Measurements from ENCODE around the gene RTF1.

DNA sequence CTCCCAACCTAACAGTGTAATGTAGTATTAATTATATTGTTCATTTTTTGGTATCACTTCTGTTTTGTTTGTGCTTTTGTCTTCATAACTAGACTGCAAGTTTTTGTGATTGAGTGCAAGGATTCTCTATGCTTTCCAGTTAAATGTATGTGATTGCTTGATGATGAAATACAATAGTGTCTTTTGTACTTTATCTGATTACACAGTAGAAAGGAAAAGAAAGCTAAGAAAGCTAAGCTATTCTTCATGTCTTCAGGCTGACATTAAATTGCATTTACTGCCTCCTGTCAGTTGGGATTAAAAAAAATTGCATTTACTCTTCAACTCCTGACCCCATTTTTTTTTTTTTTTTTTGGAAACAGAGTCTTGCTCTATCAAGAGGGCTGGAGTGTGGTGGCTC lies 28.5 kb downstream of the RTF1 start:
- TF ChIP-seq, protein P1, sequence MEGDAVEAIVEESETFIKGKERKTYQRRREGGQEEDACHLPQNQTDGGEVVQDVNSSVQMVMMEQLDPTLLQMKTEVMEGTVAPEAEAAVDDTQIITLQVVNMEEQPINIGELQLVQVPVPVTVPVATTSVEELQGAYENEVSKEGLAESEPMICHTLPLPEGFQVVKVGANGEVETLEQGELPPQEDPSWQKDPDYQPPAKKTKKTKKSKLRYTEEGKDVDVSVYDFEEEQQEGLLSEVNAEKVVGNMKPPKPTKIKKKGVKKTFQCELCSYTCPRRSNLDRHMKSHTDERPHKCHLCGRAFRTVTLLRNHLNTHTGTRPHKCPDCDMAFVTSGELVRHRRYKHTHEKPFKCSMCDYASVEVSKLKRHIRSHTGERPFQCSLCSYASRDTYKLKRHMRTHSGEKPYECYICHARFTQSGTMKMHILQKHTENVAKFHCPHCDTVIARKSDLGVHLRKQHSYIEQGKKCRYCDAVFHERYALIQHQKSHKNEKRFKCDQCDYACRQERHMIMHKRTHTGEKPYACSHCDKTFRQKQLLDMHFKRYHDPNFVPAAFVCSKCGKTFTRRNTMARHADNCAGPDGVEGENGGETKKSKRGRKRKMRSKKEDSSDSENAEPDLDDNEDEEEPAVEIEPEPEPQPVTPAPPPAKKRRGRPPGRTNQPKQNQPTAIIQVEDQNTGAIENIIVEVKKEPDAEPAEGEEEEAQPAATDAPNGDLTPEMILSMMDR (IDR thresholded peaks at IDR 0.05) = no peak
- TF ChIP-seq CHD4 (IDR thresholded peaks at IDR 0.05; ENCODE audit: borderline replicate concordance) (no peak), TP53 (CRISPR knock-in tag; IDR thresholded peaks at IDR 0.05) (no peak), RAD21 (conservative IDR thresholded peaks at IDR 0.05 in 1 of 2, IDR thresholded peaks at IDR 0.05 in 1 of 2) (no peak), RNF2 (IDR thresholded peaks at IDR 0.05; ENCODE audit: borderline replicate concordance, low read depth) (no peak), RCOR1 (IDR thresholded peaks at IDR 0.05; ENCODE audit: low read depth, low read length) (no peak), HDAC2 (IDR thresholded peaks at IDR 0.05) (no peak)

Data from A549 (cell line).